ENCODE data around the gene SNAP29. TPM values are rescaled to one million over a fixed set of nuclear protein-coding genes. Genes with fewer than 3 reads are reported as not detected.

The SNAP29 gene
- total and polyA plus RNA-seq, 4 donors = 10.5 to 26.2 (median 16.3) TPM

DNA sequence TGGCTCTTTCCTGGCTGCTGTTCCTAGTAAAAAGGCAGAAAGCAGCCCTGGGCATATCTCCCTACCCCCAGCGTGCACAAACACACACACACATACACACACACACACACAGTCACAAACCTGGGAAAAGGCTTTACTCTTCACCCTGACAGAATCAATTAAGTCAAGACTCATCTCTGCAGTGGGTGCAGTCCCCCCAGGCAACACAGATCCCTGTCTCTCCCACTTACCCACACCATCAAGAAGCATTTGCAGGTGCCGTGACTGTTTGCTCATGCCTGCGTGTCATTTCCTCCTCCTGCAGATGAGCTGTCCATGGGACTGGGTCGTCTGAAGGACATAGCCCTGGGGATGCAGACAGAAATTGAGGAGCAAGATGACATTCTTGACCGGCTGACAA lies 28.6 kb downstream of the SNAP29 start:
- Histone ChIP-seq H3K4me3 (ENCODE audit: low read depth in 1 of 3, low read length in 3 of 3) (no peak overlapping the region), H3K27ac (ENCODE audit: low read depth in 1 of 2, low read length in 2 of 2) (no peak overlapping the region), H3K9ac (ENCODE audit: low read depth in 1 of 2, low read length in 2 of 2) (no peak overlapping the region), H3K36me3 (ENCODE audit: control insufficient read depth in 4 of 4, insufficient read depth in 3 of 4, low read depth in 1 of 4, low read length in 3 of 4) (peaks cover 5 to 23% (median 15%) of the 10 kb centered on the region in 4 donors), H3K27me3 (ENCODE audit: control insufficient read depth in 4 of 4, insufficient read depth in 4 of 4, low read length in 3 of 4) (no peaks in the 10 kb centered on the region), H3K9me3 (ENCODE audit: control insufficient read depth in 4 of 4, low read length in 3 of 4) (no peaks in the 10 kb centered on the region), H3K4me1 (ENCODE audit: control insufficient read depth in 4 of 4, insufficient read depth in 4 of 4, low read length in 3 of 4) (peaks cover 6 to 42% (median 37%) of the 10 kb centered on the region in 4 donors)
- DNase-seq (ENCODE audit: low spot score) = no peak
- WGBS = 88% methylated on average over 5 of the region's 5 CpGs
- TF ChIP-seq ZBTB33 (IDR thresholded peaks at IDR 0.05) (no peak), FOXA1 (IDR thresholded peaks at IDR 0.05) (no peak), GABPA (IDR thresholded peaks at IDR 0.05 in 1 of 2, conservative IDR thresholded peaks at IDR 0.05 in 1 of 2) (no peak), RXRA (IDR thresholded peaks at IDR 0.05) (no peak), ATF3 (IDR thresholded peaks at IDR 0.05) (no peak), CTCF (IDR thresholded peaks at IDR 0.05; ENCODE audit: low read depth, low read length, missing input control) (no peak), TAF1 (conservative IDR thresholded peaks at IDR 0.05) (no peak), REST (IDR thresholded peaks at IDR 0.05) (no peak), HNF4G (IDR thresholded peaks at IDR 0.05) (no peak), JUND (IDR thresholded peaks at IDR 0.05) (no peak), SP1 (IDR thresholded peaks at IDR 0.05) (no peak), RAD21 (IDR thresholded peaks at IDR 0.05) (no peak), HNF4A (conservative IDR thresholded peaks at IDR 0.05) (no peak), EGR1 (IDR thresholded peaks at IDR 0.05; ENCODE audit: low read depth in 2 of 2) (no peak), YY1 (IDR thresholded peaks at IDR 0.05) (no peak)
- TF ChIP-seq, protein P1, sequence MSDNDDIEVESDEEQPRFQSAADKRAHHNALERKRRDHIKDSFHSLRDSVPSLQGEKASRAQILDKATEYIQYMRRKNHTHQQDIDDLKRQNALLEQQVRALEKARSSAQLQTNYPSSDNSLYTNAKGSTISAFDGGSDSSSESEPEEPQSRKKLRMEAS (IDR thresholded peaks at IDR 0.05) = no peak

Data from liver (tissue), 9 donors.